HG03565 (cell line): Measurements from ENCODE around the gene GLI3.

ENCODE experiments used
- ATAC-seq: cut with Tn5 transposase; IDR thresholded peaks from one replicate; pipeline ENCODE4 v1.9.1; 2021; ENCODE audit warnings: mild to moderate bottlenecking, moderate library complexity; ENCODE audit not compliant: unreplicated experiment

GLI3 gene

GRCh38 chr7:42107484-42108240, 129.3 kb downstream of the GLI3 start:
- no peak for ATAC-seq

- ATAC-seq: no peak
Measured at GRCh38 chr7:42106562-42106961, 130.4 kb downstream of the GLI3 start.

GRCh38 chr7:42105554-42106358, 131.3 kb downstream of the GLI3 start:
- no peak for ATAC-seq

DNA sequence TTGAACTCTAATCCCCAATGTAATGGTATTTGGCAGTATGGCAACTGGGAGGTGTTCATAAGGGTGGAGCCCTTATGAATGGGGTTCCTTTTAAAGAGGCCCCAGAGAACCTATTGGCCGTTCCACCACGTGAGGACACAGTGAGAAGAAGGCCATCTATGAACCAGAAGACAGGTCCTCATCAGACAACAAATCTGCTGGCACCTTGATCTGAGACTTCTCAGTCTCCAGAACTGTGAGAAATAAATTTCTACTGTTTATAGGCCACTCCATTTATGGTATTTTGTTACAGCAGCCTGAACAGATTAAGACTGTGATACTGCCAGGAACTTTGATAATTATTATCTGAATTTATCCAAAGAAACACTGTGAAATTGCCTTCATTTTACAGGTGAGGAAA, 132.3 kb downstream of the GLI3 start:
- ATAC-seq: no peak

- no peak for ATAC-seq
Measured at GRCh38 chr7:42104231-42104630, 132.8 kb downstream of the GLI3 start.

DNA sequence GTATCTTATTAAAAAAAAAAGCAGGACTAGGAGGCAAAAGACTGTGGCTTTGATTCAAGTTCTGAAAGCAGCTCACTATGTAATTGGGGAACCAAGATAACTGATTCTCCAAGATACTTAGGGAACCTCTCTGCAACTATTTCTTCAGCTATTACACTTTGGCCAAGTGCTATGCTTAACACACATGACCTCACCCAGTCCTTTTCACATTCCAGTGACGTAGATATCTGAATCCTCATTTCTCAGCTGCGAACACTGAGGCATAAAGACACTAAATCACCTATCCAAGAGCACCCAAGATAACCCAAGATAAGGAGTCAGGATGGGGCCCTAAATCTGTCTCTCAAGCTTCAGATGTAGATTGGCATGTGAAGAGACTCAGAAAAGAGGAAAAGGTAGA, 133.6 kb downstream of the GLI3 start:
- ATAC-seq: no peak

- no peak for ATAC-seq
Measured at GRCh38 chr7:42103020-42103419, 134.0 kb downstream of the GLI3 start.

GRCh38 chr7:42102301-42102700, 134.7 kb downstream of the GLI3 start:
- no peak for ATAC-seq

DNA sequence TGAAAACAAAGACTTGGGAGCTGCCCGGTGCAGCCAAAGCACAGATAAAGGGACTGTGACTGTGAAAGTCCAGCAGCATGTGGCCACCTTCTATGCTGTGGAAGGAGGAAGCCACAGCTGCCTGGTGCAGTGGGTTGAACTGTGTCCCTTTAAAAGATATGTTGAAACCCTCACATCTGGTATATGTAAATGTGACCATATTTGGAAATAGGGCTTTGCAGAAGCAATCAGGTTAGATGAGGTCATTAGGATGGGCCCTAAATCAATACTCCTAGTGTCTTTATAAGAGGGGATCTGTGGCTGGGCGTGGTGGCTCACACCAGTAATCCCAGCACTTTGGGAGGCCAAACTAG, 136.9 kb downstream of the GLI3 start:
- ATAC-seq: no peak

DNA sequence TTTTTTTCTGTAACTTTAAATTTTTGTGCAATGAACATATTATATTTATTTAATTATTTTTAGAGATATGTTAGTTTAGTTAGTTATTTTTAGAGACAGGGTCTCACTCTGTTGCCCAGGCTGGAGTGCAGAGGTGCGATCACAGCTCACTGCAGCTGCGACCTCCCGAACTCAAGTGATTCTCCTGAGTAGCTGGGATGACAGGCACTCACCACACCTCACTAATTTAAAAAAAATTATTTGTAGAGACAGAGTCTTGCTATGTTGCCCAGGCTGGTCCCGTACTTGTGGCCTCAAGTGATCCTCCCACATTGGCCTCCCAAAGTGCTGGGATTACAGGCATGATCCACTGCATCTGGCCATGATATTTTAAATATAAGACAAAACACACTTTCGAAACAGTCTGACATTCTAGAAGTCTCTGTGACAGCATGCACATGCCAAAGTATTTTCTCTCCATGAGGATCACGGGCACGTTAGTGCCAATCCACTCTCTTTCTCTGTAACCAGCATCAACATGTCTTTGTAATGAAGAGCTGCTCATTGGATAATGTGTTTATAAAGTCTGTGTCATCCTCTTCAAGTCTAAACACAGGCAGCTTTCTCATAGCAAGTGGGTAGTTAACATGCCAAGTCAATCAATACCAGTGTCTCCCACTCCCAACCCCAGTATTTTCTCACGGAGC, 137.4 kb downstream of the GLI3 start:
- no peak for ATAC-seq

GRCh38 chr7:42099066-42099465, 137.9 kb downstream of the GLI3 start:
- no peak for ATAC-seq

DNA sequence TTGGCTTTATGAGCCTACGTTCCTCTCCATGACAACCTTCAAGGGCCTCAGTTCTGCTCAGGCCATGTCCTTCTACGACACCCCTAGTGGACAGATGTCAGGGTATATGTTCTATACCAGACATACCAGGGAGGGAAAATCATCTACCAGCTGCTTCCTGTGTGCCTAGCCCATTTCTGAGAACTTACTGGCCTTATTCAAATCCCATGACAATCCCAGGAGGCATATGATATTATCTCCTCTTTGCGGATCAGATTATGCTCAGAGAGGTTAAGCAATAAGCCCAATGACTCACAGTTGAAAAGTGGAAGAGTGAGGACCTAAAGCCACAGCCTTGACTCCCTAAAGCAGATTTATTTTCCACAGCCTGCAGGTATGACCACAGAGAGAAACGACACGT, 139.3 kb downstream of the GLI3 start:
- ATAC-seq: no peak

GRCh38 chr7:42096681-42097561, 140.1 kb downstream of the GLI3 start:
- no peak for ATAC-seq

GRCh38 chr7:42096268-42096667, 140.7 kb downstream of the GLI3 start:
- ATAC-seq: no peak

DNA sequence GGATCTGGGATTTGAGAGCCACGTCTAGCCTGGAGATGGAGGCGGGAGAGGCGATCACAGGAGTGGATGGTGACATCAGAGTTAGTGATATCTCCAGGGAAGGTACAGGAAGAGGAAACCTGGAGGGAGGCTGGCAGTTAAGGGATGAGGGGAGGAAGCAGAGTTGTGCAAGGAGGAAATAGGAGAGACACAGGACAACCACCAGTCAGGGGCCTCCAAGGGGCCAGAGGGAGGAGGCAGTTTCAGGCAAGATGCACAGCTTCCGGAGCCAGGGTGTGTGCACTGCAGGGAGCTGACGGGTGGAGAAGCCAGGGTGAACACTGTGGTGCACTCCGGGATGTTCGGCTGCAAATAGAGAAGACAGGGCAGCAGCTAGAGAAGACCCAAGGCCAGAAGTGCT, 141.2 kb downstream of the GLI3 start:
- ATAC-seq: no peak

GRCh38 chr7:42093349-42093905, 143.6 kb downstream of the GLI3 start:
- no peak for ATAC-seq

DNA sequence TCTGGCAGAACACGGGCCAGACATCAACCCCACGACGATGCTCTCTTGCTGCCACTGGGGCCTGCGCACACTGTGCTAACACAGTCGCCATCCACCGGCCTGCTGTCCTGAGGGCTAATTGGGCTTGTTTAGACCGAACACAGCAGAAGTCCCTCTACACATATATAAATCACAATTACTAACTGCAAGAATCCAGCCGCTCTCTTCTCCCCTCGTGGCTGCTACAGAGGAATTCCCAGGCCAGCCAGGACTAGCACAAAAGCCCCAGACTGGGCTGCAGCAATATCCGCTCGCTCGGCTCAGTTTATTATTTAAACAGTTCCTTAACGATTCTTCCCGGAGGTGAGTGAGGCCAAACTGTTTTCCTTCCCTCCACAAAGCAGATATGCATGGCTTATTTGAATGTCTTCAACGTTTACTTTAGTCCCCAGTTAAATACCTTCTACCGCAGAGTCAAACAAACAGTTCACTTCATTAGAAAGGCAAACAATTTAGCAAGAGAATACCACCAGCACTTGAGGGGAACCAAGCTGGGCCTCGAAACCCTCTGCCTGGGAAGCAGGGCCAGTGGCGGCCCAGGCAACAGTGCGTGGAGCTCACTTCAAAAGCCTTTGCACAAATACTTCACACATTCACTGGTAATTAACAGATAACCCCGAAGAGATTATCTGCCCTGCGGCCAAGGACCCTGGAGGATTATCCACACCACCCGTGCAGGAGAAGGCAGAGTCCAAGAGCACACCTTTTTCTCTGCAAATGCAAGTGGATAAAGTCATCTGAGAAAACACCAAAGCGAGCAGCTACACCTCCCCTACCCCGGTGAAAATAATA, 145.3 kb downstream of the GLI3 start:
- no peak for ATAC-seq

DNA sequence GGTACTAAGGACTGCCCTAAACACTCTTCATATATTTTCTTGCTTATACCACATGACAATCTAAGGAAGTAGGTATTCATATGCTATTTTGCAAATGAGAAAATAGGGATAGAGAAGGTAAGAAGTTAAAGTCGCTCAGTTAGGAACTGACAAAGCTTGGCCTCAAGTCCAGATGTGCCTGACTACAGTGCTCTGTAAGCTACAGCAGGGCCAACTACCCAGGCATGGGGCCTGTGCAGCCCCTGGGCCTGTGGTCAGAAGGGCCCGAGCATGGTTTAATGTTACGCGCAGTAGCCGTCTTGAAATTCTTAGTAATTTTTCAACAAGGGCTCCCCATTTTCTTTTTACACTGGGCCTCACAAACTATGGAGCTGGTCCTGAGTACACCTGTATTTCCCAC, 146.2 kb downstream of the GLI3 start:
- no peak for ATAC-seq

GRCh38 chr7:42090056-42090455, 147.0 kb downstream of the GLI3 start:
- no peak for ATAC-seq

DNA sequence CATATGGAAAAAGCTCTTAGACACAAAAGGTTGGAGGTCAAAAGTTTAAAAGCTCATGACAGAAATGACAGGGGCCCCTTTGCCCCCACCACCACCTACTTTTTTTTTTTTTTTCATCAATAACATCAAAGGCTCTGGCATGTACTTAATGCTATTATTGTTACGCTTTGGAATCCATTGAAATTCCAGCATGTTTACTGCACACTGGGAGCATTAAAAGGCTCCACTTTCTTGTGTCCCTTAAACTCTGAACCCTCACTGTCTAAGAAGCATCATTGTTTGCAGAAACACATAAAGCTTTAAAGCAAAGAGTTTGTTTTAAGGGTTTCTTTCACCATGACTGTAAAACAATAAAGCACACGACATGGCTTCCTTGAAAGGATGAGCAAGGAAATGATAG, 149.4 kb downstream of the GLI3 start:
- no peak for ATAC-seq
